HUES6 (cell line): ENCODE measurements around the gene HERPUD2.
A peak's percentile ranks its signal among the peaks of the same experiment; 100 is the strongest.

Experiments used
- H3K27ac ChIP-seq: 2 replicates; pipeline ENCODE4 v1.7.0; 2013; ENCODE audit warnings: low read depth, mild to moderate bottlenecking, low read length, inconsistent platforms
- H3K27me3 ChIP-seq: 2 replicates; pipeline ENCODE4 v1.6.1; 2013; ENCODE audit warnings: low read length; ENCODE audit not compliant: control insufficient read depth, insufficient read depth
- H3K36me3 ChIP-seq: 2 replicates; pipeline ENCODE4 v1.6.1; 2013; ENCODE audit warnings: low read length; ENCODE audit not compliant: control insufficient read depth, insufficient read depth
- H3K4me1 ChIP-seq: 2 replicates; pipeline ENCODE4 v1.6.1; 2013; ENCODE audit warnings: low read length; ENCODE audit not compliant: control insufficient read depth, insufficient read depth
- H3K4me3 ChIP-seq: 2 replicates; pipeline ENCODE4 v1.5.1; 2013; ENCODE audit warnings: low read depth, low read length
- H3K9ac ChIP-seq: one replicate; pipeline ENCODE4 v1.6.1; 2013; ENCODE audit warnings: mild to moderate bottlenecking, low read length
- H3K9me3 ChIP-seq: 2 replicates; pipeline ENCODE4 v1.6.1; 2013; ENCODE audit warnings: low read depth, low read length; ENCODE audit not compliant: control insufficient read depth, insufficient read depth

The HERPUD2 gene

DNA sequence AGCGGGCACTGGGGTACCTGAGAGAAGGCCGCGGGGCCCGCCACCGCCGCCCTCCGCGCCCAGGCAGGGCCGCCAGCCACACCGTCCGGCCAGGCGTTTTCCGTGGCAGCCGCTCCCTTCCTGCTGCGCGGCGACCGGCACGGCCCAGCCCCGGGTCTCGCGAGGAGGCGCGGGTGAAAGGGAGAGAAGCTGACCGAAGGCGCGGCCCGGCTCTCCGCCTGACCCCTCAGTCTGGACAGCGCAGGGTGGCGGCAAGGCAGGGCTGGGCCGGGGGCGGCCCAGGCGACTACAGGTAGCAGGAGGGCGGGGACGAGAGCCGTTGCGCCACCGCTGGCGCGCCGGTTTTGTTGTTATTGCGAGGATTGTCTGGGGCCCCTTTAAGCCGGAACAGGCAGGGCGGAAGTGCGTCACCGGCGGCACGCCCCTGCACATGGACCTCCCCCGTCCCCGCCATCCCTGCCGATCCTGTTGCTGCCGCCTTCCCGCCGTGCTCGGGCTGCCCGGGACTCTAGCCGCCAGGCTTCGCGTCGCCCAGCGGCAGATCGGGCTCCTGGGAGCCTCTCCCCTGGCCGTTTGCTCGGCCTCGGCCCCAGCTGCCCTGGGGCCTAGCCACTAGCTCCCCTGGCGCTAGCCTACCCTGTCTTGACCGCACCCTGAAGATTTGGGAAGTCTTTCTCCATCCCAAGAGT is at the start of gene HERPUD2:
TSS of gene HERPUD2 (minus strand) at position 352 of the 689 bp plus-strand sequence. CDS start 805 bp downstream, outside the sequence.
- Histone ChIP-seq H3K9me3 (no peaks in the 10 kb centered on the region), H3K27ac (peak within 1 kb of the TSS; percentile 81), H3K4me3 (peak within 1 kb of the TSS; percentile 90), H3K4me1 (peaks cover 25% of the 10 kb centered on the region), H3K27me3 (no peaks in the 10 kb centered on the region), H3K36me3 (no peaks in the 10 kb centered on the region), H3K9ac (peak within 1 kb of the TSS; percentile 94)

DNA sequence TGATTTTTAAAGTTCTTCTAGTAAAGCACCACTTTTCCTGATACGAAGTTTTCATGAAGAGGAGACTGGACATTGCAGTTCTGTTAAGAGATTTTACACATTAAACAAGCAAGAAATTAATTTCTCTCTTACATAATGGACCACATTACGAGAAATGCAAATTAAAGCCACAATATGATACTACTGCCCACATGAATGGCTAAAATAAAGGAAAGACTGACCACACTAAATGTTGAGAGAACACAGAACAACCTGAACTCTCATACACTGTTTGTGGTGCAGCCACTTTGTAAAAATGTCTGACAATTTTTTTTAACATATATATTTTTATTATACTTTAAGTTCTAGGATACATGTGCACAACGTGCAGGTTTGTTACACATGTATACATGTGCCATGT is 44.0 kb upstream of the HERPUD2 start:
- no peak overlapping the region for H3K27ac ChIP-seq
- H3K9me3 ChIP-seq, result no peaks in the 10 kb centered on the region
- no peaks in the 10 kb centered on the region for H3K27me3 ChIP-seq
- peaks cover 4% of the 10 kb centered on the region; the same call in 1 of the 2 replicates for H3K4me1 ChIP-seq
- H3K36me3 ChIP-seq, result no peaks in the 10 kb centered on the region
- H3K9ac ChIP-seq, result no peak overlapping the region
- no peak overlapping the region for H3K4me3 ChIP-seq

DNA sequence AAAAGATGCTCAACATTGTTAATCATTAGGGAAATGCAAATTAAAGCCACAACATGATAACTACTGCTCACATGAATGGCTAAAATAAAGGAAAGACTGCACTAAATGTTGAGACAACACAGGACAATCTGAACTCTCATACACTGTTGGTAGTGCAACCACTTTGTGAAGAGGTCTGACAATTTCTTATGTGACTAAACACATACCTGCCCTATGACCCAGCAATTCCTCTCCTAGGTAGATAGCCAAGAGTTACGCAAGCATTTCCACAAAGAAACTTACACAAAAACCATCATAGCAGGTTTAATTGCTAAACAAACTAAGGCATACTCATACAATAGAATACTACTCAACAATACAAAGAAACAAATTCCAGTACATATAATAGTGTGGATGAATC is 41.8 kb upstream of the HERPUD2 start:
- H3K36me3 ChIP-seq, result no peaks in the 10 kb centered on the region
- H3K27me3 ChIP-seq, result no peaks in the 10 kb centered on the region
- H3K4me1 ChIP-seq, result peaks cover 4% of the 10 kb centered on the region; the same call in 1 of the 2 replicates
- no peak overlapping the region for H3K27ac ChIP-seq
- H3K4me3 ChIP-seq, result no peak overlapping the region
- H3K9me3 ChIP-seq, result no peaks in the 10 kb centered on the region
- H3K9ac ChIP-seq, result no peak overlapping the region

- no peaks in the 10 kb centered on the region for H3K27me3 ChIP-seq
- H3K9ac ChIP-seq, result no peak overlapping the region
- H3K27ac ChIP-seq, result no peak overlapping the region
- no peak overlapping the region for H3K4me3 ChIP-seq
- no peaks in the 10 kb centered on the region for H3K36me3 ChIP-seq
- no peaks in the 10 kb centered on the region for H3K9me3 ChIP-seq
- H3K4me1 ChIP-seq, result peaks cover 4% of the 10 kb centered on the region; the same call in 1 of the 2 replicates
Measured at GRCh38 chr7:35735396-35735795, 40.5 kb upstream of the HERPUD2 start.

DNA sequence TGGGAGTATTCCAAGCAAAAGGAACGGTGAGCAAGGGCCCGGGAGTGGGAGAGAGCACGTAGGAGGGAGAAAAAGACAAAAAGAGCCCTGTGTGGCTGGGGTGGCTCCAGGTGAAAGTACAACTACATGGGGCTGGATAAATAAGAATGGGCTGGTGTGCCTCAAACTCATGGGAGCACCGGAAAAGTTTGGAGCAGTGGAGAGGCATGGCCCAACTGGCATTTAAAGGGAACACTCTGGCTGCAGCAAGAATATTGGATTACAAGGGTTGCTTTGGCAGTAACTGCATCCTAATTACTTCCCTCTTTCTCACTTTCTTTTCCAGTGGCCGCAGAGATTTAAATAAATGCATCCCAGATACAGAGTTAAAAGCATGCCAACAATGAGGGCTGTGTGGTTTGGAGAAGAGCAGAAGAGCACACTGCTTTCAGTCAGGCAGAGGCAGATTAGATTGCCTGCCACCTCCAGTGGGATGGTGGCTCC is 39.1 kb upstream of the HERPUD2 start:
- Histone ChIP-seq H3K27ac (no peak overlapping the region), H3K9ac (no peak overlapping the region), H3K36me3 (no peaks in the 10 kb centered on the region), H3K27me3 (no peaks in the 10 kb centered on the region), H3K4me1 (peaks cover 4% of the 10 kb centered on the region; the same call in 1 of the 2 replicates), H3K9me3 (no peaks in the 10 kb centered on the region), H3K4me3 (no peak overlapping the region)

DNA sequence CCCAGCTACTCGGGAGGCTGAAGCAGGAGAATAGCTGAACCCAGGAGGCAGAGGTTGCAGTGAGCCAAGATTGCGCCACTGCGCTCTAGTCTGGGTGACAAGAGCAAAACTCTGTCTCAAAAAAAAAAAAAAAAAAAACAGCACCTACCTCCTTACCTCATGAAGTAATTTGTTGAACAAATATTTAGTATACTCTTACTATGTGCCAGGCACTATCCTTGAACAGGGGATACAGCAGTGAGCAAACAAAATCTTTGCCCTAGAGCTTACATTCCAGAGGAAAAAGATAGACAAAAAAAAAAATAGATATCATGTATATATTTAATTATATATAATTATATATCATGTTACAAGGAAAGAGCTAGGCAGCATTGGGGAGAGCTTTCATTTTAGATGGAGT is 36.4 kb upstream of the HERPUD2 start:
- H3K4me1 ChIP-seq, result peaks cover 12% of the 10 kb centered on the region; the same call in 1 of the 2 replicates
- H3K9me3 ChIP-seq, result no peaks in the 10 kb centered on the region
- H3K27me3 ChIP-seq, result no peaks in the 10 kb centered on the region
- no peak overlapping the region for H3K27ac ChIP-seq
- no peak overlapping the region for H3K4me3 ChIP-seq
- no peak overlapping the region for H3K9ac ChIP-seq
- H3K36me3 ChIP-seq, result no peaks in the 10 kb centered on the region

- Histone ChIP-seq H3K36me3 (no peaks in the 10 kb centered on the region), H3K9ac (no peak overlapping the region), H3K27me3 (no peaks in the 10 kb centered on the region), H3K4me3 (no peak overlapping the region), H3K27ac (no peak overlapping the region), H3K9me3 (no peaks in the 10 kb centered on the region), H3K4me1 (peaks cover 12% of the 10 kb centered on the region; the same call in 1 of the 2 replicates)
Measured at GRCh38 chr7:35729061-35729783, 34.3 kb upstream of the HERPUD2 start.

- Histone ChIP-seq H3K4me1 (peaks cover 8% of the 10 kb centered on the region; the same call in 1 of the 2 replicates), H3K9me3 (no peaks in the 10 kb centered on the region), H3K4me3 (no peak overlapping the region), H3K36me3 (no peaks in the 10 kb centered on the region), H3K9ac (no peak overlapping the region), H3K27ac (no peak overlapping the region), H3K27me3 (no peaks in the 10 kb centered on the region)
Measured at GRCh38 chr7:35728412-35729060, 33.6 kb upstream of the HERPUD2 start.

- Histone ChIP-seq H3K4me3 (no peak overlapping the region), H3K9me3 (no peaks in the 10 kb centered on the region), H3K27me3 (no peaks in the 10 kb centered on the region), H3K27ac (no peak overlapping the region), H3K9ac (no peak overlapping the region), H3K4me1 (peaks cover 8% of the 10 kb centered on the region; the same call in 1 of the 2 replicates), H3K36me3 (no peaks in the 10 kb centered on the region)
Measured at GRCh38 chr7:35727571-35727970, 32.6 kb upstream of the HERPUD2 start.

DNA sequence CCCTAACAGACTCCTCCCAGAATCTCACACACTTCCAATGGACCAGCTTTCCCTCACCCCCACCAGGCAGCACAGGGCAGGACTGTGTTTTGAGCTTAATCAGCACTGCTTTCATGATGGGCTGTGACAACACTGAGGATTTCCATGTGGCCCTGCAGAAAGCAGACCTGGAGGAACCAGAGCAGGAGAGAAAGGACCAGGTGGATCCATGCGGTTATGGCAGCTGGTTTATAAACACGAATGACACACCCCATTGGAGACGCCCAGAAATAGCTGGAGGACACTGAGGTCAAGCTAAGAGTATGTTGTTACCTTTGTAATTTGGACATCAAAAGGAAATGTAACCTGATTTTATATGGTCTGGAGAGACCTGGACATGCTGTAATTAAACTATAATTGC is 31.7 kb upstream of the HERPUD2 start:
- no peaks in the 10 kb centered on the region for H3K27me3 ChIP-seq
- peaks cover 8% of the 10 kb centered on the region; the same call in 1 of the 2 replicates for H3K4me1 ChIP-seq
- no peaks in the 10 kb centered on the region for H3K36me3 ChIP-seq
- no peak overlapping the region for H3K4me3 ChIP-seq
- H3K9ac ChIP-seq, result no peak overlapping the region
- H3K27ac ChIP-seq, result no peak overlapping the region
- no peaks in the 10 kb centered on the region for H3K9me3 ChIP-seq

DNA sequence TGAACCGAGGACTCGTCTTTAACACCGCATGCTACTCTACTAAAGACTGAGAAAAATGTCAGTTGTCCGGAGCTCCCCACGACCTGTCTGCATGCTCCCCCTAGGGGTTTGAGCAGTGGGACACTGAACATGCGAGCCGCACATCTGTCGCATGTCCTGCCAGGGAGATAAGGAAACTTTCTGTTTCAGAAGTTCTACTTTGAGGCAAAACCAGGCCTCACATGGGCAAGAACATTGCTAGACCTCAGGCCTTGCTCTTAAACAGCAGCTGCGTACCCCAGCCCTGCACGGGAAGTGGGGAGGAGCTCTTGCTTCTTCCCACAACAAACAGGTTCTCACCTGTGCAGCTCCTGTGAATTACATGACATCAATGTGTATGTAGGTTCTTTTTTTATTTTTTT is 30.3 kb upstream of the HERPUD2 start:
- H3K27ac ChIP-seq, result no peak overlapping the region
- no peak overlapping the region for H3K9ac ChIP-seq
- no peak overlapping the region for H3K4me3 ChIP-seq
- peaks cover 8% of the 10 kb centered on the region; the same call in 1 of the 2 replicates for H3K4me1 ChIP-seq
- no peaks in the 10 kb centered on the region for H3K36me3 ChIP-seq
- no peaks in the 10 kb centered on the region for H3K9me3 ChIP-seq
- no peaks in the 10 kb centered on the region for H3K27me3 ChIP-seq
